ENCODE measurements around the gene SMARCC2.

The SMARCC2 gene

DNA sequence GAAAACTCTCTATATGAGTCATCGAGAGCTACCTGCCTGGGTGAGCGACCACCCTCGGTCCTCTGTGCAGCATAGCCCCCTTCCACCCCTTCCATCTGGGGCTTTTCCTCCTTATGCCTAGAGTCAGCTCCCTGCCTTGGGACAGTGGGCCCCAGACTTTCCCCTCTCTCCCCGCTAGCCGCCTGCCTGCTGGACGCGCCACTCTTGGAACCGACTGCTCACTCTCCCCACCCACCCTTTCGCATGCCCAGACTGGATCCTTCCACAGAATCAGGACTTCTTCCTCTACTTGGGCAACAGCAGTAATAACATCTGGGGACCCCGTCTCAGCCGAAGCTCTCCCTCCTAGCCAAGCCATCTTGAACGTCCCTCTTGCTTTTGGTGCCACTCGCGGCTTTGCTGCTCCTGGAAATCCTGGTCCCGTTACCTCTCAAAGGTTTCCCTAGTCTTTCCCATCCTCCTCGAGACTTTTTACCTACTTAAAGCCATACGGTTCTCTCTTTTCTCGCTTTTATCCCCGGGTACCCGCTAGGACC, 60.5 kb downstream of the SMARCC2 start:
- peaks cover 18 to 41% of the 10 kb centered on the region in 2 donors for H3K4me1 ChIP-seq (ENCODE audit: control insufficient read depth in 1 of 2, insufficient read depth in 2 of 2, low read length in 2 of 2)

DNA sequence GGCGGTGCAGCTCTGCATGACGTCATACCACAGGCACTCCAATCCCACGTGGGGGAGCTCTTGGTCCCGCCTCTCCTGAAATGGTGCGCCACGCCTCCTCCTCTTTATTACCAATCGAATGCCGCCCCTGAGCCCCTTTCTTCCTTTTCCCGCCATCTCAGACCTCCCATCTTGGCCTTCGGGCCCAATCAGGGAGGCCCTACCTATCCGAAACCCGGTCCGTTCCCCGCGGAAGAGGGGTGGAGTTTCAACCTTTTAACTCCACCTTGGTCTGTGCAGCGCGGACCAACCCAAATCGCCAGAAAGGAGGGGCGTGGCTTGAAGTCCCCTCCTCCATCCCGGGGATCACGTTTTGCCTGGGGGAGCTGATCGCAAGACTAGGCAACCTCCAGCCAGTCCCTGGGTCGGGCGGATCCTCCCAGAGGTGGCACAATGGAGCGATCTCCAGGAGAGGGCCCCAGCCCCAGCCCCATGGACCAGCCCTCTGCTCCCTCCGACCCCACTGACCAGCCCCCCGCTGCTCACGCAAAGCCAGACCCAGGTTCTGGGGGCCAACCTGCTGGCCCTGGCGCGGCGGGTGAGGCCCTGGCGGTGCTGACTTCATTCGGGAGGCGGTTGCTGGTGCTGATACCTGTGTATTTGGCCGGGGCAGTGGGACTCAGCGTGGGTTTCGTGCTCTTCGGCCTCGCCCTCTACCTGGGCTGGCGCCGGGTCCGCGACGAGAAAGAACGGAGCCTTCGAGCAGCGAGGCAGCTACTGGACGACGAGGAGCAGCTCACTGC, 61.2 kb downstream of the SMARCC2 start, which contains the start of gene ESYT1:
TSS of gene ESYT1 (plus strand) at position 380 of the 782 bp plus-strand sequence. CDS start at position 433, 53 bp downstream.
- Histone ChIP-seq H3K4me1 (ENCODE audit: control insufficient read depth in 1 of 2, insufficient read depth in 2 of 2, low read length in 2 of 2) (peaks cover 18 to 42% of the 10 kb centered on the region in 2 donors), H3K27me3 (ENCODE audit: low read depth, low read length) (no peaks in the 10 kb centered on the region), H3K36me3 (ENCODE audit: control insufficient read depth in 1 of 2, insufficient read depth in 2 of 2, low read length in 2 of 2) (peaks cover 19 to 29% of the 10 kb centered on the region in 2 donors)

More for the DNA sequence above, 60.5 kb downstream of the SMARCC2 start:
- H3K4me3 ChIP-seq (ENCODE audit: low read depth in 1 of 2, low read length in 2 of 2) = peak overlapping the region; percentile 92 to 94
- H3K9me3 ChIP-seq (ENCODE audit: control insufficient read depth in 1 of 2, low read length in 2 of 2) = no peaks in the 10 kb centered on the region
- H3K27me3 ChIP-seq (ENCODE audit: low read depth, low read length) = no peaks in the 10 kb centered on the region
- H3K27ac ChIP-seq (ENCODE audit: low read length) = peak overlapping the region; percentile 76
- H3K36me3 ChIP-seq (ENCODE audit: control insufficient read depth in 1 of 2, insufficient read depth in 2 of 2, low read length in 2 of 2) = peaks cover 25 to 32% of the 10 kb centered on the region in 2 donors

DNA sequence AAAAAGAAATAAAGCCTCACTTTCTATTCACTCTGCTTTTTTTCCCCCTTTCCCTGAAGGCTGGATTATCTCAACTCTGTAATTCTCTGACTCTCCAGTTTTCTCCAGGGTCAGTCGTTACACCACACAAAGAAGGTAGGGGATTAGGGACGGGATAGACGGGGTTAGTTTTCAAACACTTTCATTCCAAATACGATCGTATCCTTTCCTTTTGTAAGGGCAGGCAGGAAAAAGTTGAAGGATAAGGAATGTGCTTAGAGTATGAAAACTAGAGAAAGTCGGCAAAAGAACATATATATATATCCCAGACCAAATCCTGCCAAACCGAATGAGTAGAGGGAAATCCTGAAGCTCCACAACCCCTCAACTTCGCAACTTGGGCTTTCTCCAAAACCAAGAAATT, 61.8 kb downstream of the SMARCC2 start:
- H3K9me3 ChIP-seq (ENCODE audit: control insufficient read depth in 1 of 2, low read length in 2 of 2) = no peaks in the 10 kb centered on the region
- H3K27ac ChIP-seq (ENCODE audit: low read length) = peak overlapping the region; percentile 94
- H3K4me3 ChIP-seq (ENCODE audit: low read depth in 1 of 2, low read length in 2 of 2) = peak overlapping the region; percentile 92 to 94
- H3K36me3 ChIP-seq (ENCODE audit: control insufficient read depth in 1 of 2, insufficient read depth in 2 of 2, low read length in 2 of 2) = peaks cover 17 to 26% of the 10 kb centered on the region in 2 donors
- peaks cover 18 to 48% of the 10 kb centered on the region in 2 donors for H3K4me1 ChIP-seq (ENCODE audit: control insufficient read depth in 1 of 2, insufficient read depth in 2 of 2, low read length in 2 of 2)
- no peaks in the 10 kb centered on the region for H3K27me3 ChIP-seq (ENCODE audit: low read depth, low read length)

More for the DNA sequence above, 61.2 kb downstream of the SMARCC2 start, which contains the start of gene ESYT1:
- no peaks in the 10 kb centered on the region for H3K9me3 ChIP-seq (ENCODE audit: control insufficient read depth in 1 of 2, low read length in 2 of 2)
- H3K27ac ChIP-seq (ENCODE audit: low read length) = peak within 1 kb of the TSS; percentile 94
- peak within 1 kb of the TSS; percentile 92 to 94 for H3K4me3 ChIP-seq (ENCODE audit: low read depth in 1 of 2, low read length in 2 of 2)

- Histone ChIP-seq H3K9me3 (ENCODE audit: control insufficient read depth in 1 of 2, low read length in 2 of 2) (no peaks in the 10 kb centered on the region), H3K4me3 (ENCODE audit: low read depth in 1 of 2, low read length in 2 of 2) (peak overlapping the region; percentile 92 to 94), H3K27me3 (ENCODE audit: low read depth, low read length) (no peaks in the 10 kb centered on the region), H3K4me1 (ENCODE audit: control insufficient read depth in 1 of 2, insufficient read depth in 2 of 2, low read length in 2 of 2) (peaks cover 18 to 55% of the 10 kb centered on the region in 2 donors), H3K27ac (ENCODE audit: low read length) (peak overlapping the region; percentile 94), H3K36me3 (ENCODE audit: control insufficient read depth in 1 of 2, insufficient read depth in 2 of 2, low read length in 2 of 2) (peaks cover 11 to 24% of the 10 kb centered on the region in 2 donors)
Measured at GRCh38 chr12:56126732-56127239, 62.5 kb downstream of the SMARCC2 start.

- Histone ChIP-seq H3K9me3 (ENCODE audit: control insufficient read depth in 1 of 2, low read length in 2 of 2) (no peaks in the 10 kb centered on the region), H3K36me3 (ENCODE audit: control insufficient read depth in 1 of 2, insufficient read depth in 2 of 2, low read length in 2 of 2) (peaks cover 14 to 26% of the 10 kb centered on the region in 2 donors), H3K27me3 (ENCODE audit: low read depth, low read length) (no peaks in the 10 kb centered on the region), H3K4me3 (ENCODE audit: low read depth in 1 of 2, low read length in 2 of 2) (no peak overlapping the region), H3K27ac (ENCODE audit: low read length) (no peak overlapping the region), H3K4me1 (ENCODE audit: control insufficient read depth in 1 of 2, insufficient read depth in 2 of 2, low read length in 2 of 2) (peaks cover 26 to 56% of the 10 kb centered on the region in 2 donors)
Measured at GRCh38 chr12:56124133-56124532, 65.2 kb downstream of the SMARCC2 start.

DNA sequence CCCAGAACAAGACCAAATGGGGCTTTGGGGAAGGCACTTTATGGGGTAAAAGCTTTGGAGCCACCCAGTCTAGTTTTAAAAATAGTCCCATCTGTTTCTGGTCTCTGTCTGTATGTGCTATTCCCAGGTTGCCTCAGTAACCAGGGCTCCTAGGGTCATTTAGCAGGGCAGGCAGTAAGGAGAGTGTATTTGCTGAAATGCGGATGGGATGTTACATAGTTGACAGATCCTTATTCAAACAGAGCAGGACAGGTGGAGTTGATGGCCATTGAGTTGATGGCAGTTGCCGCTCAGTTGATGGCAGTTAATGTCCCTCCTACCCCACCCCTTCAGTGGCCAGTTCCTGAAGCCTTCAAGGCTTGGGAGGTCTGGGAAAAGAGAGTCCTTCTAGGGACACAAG, 66.6 kb downstream of the SMARCC2 start:
- Histone ChIP-seq H3K36me3 (ENCODE audit: control insufficient read depth in 1 of 2, insufficient read depth in 2 of 2, low read length in 2 of 2) (peaks cover 14 to 26% of the 10 kb centered on the region in 2 donors), H3K27ac (ENCODE audit: low read length) (no peak overlapping the region), H3K27me3 (ENCODE audit: low read depth, low read length) (no peaks in the 10 kb centered on the region), H3K4me3 (ENCODE audit: low read depth in 1 of 2, low read length in 2 of 2) (no peak overlapping the region), H3K9me3 (ENCODE audit: control insufficient read depth in 1 of 2, low read length in 2 of 2) (no peaks in the 10 kb centered on the region), H3K4me1 (ENCODE audit: control insufficient read depth in 1 of 2, insufficient read depth in 2 of 2, low read length in 2 of 2) (peaks cover 34 to 65% of the 10 kb centered on the region in 2 donors)

DNA sequence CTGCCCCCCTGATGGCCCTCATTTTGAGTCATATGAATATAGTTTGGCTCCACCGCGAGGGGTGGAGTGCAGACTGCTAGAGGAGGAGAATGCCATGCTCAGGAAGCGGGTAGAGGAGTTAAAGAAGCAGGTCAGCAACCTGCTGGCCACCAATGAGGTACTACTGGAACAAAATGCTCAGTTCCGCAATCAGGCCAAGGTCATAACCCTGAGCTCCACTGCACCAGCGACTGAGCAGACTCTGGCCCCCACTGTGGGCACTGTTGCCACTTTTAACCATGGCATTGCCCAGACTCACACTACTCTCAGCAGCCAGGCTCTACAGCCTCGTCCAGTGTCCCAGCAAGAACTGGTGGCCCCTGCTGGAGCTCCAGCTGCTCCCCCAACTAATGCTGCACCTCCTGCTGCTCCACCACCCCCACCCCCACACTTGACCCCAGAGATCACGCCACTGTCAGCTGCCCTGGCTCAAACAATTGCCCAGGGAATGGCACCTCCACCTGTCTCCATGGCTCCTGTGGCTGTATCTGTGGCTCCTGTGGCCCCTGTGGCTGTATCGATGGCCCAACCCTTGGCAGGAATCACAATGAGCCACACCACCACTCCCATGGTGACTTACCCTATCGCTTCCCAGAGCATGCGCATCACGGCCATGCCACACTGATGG, 67.9 kb downstream of the SMARCC2 start:
- Histone ChIP-seq H3K9me3 (ENCODE audit: control insufficient read depth in 1 of 2, low read length in 2 of 2) (no peaks in the 10 kb centered on the region), H3K4me3 (ENCODE audit: low read depth in 1 of 2, low read length in 2 of 2) (no peak overlapping the region), H3K27me3 (ENCODE audit: low read depth, low read length) (no peaks in the 10 kb centered on the region), H3K27ac (ENCODE audit: low read length) (no peak overlapping the region), H3K36me3 (ENCODE audit: control insufficient read depth in 1 of 2, insufficient read depth in 2 of 2, low read length in 2 of 2) (peaks cover 14 to 30% of the 10 kb centered on the region in 2 donors), H3K4me1 (ENCODE audit: control insufficient read depth in 1 of 2, insufficient read depth in 2 of 2, low read length in 2 of 2) (peaks cover 21 to 58% of the 10 kb centered on the region in 2 donors)

GRCh38 chr12:56120158-56120846, 69.0 kb downstream of the SMARCC2 start:
- no peak overlapping the region for H3K4me3 ChIP-seq (ENCODE audit: low read depth in 1 of 2, low read length in 2 of 2)
- no peaks in the 10 kb centered on the region for H3K9me3 ChIP-seq (ENCODE audit: control insufficient read depth in 1 of 2, low read length in 2 of 2)
- peaks cover 16 to 49% of the 10 kb centered on the region in 2 donors for H3K4me1 ChIP-seq (ENCODE audit: control insufficient read depth in 1 of 2, insufficient read depth in 2 of 2, low read length in 2 of 2)

GRCh38 chr12:56119361-56119796, 69.9 kb downstream of the SMARCC2 start:
- no peaks in the 10 kb centered on the region for H3K9me3 ChIP-seq (ENCODE audit: control insufficient read depth in 1 of 2, low read length in 2 of 2)
- H3K4me3 ChIP-seq (ENCODE audit: low read depth in 1 of 2, low read length in 2 of 2) = peak overlapping the region; percentile 91 to 99
- H3K4me1 ChIP-seq (ENCODE audit: control insufficient read depth in 1 of 2, insufficient read depth in 2 of 2, low read length in 2 of 2) = peaks cover 16 to 41% of the 10 kb centered on the region in 2 donors

More at GRCh38 chr12:56120158-56120846, 69.0 kb downstream of the SMARCC2 start:
- peak overlapping the region; percentile 100 for H3K27ac ChIP-seq (ENCODE audit: low read length)
- H3K27me3 ChIP-seq (ENCODE audit: low read depth, low read length) = no peaks in the 10 kb centered on the region
- H3K36me3 ChIP-seq (ENCODE audit: control insufficient read depth in 1 of 2, insufficient read depth in 2 of 2, low read length in 2 of 2) = peaks cover 14 to 30% of the 10 kb centered on the region in 2 donors

DNA sequence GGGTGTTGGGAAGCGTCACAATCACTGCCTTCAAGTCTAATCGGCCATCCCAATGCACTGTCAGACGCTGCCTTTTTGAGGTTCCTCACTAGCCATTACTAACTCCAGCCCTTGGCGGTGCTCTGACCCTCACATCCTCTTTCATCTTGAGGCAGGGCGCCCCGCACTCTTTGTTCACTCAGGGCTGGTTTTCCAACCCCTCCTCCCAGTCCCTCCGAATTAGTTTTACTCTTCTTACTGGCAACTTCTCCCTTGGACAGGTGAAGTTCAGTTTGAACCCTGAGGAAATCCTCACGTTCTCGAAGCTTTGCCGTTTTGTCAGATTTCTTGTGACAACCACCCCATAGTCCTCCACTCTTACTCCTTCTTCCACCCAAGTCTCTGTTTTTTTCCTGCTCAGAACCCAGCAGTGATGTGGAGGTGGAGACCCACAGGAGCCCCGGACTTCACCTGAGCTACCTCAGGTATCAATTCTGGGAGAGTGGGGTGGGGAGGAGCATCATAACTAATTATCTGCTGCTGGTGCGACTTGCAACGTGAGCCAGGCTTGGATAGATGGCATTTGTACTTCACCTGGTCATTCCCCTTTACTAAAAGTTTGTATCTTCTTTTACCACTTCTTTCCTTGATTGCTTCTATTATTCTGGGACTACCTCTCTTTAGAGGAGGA, 70.5 kb downstream of the SMARCC2 start:
- no peaks in the 10 kb centered on the region for H3K27me3 ChIP-seq (ENCODE audit: low read depth, low read length)
- peaks cover 16 to 41% of the 10 kb centered on the region in 2 donors for H3K4me1 ChIP-seq (ENCODE audit: control insufficient read depth in 1 of 2, insufficient read depth in 2 of 2, low read length in 2 of 2)
- H3K4me3 ChIP-seq (ENCODE audit: low read depth in 1 of 2, low read length in 2 of 2) = peak overlapping the region; percentile 91 to 99
- peak overlapping the region; percentile 100 for H3K27ac ChIP-seq (ENCODE audit: low read length)
- no peaks in the 10 kb centered on the region for H3K9me3 ChIP-seq (ENCODE audit: control insufficient read depth in 1 of 2, low read length in 2 of 2)
- peaks cover 14 to 30% of the 10 kb centered on the region in 2 donors for H3K36me3 ChIP-seq (ENCODE audit: control insufficient read depth in 1 of 2, insufficient read depth in 2 of 2, low read length in 2 of 2)

More at GRCh38 chr12:56119361-56119796, 69.9 kb downstream of the SMARCC2 start:
- Histone ChIP-seq H3K27ac (ENCODE audit: low read length) (peak overlapping the region; percentile 100), H3K27me3 (ENCODE audit: low read depth, low read length) (no peaks in the 10 kb centered on the region), H3K36me3 (ENCODE audit: control insufficient read depth in 1 of 2, insufficient read depth in 2 of 2, low read length in 2 of 2) (peaks cover 14 to 30% of the 10 kb centered on the region in 2 donors)

All from muscle layer of duodenum (tissue), 2 donors.